Measurements from ENCODE around the gene VMAC.

VMAC gene

DNA sequence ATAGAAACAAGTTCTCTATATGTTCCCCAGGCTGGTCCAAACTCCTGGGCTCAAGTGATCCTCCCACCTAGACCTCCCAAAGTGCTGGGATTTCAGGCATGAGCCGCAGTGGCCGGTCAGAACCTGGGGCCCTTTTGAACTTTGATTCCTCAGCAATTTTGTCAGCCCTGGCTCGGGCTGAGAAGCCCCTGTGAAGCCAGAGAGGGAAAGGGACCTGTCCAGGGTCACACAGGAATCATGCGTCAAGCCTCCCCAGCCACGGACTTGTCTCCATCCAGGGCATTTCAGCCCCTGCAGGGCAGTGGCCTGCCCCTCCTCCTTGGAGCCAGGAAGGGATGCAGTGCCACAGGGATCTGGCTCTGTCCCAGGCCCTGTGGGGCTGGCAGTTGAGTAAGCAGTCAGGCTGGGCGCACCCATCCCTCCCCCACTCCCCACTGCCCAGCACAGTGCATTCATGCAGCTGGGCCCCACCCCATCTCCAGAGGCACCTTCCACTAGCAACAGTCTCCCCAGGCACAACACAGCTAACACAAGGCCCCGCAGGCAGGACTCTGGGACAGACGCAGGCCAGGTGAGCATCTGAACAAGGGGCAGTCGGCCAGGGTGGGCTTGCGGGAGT lies 9.2 kb downstream of the VMAC start, which contains the start of gene CAPS:
Gene CAPS (plus strand): TSS at position 516 of the 619 bp plus-strand sequence. CDS start 153 bp downstream, outside the sequence.
- Histone ChIP-seq H3K9ac (no peak within 1 kb of the TSS), H3K27ac (no peak within 1 kb of the TSS), H2AFZ (no peak within 1 kb of the TSS), H3K27me3 (ENCODE audit: control insufficient read depth, insufficient read depth, low read length) (no peaks in the 10 kb centered on the region), H3K4me3 (ENCODE audit: low read depth, low read length) (no peak within 1 kb of the TSS), H3K4me2 (ENCODE audit: low read length) (no peak within 1 kb of the TSS), H3K9me3 (ENCODE audit: control insufficient read depth, low read length) (no peaks in the 10 kb centered on the region), H3K36me3 (ENCODE audit: control insufficient read depth, insufficient read depth, low read length) (no peaks in the 10 kb centered on the region), H3K4me1 (peaks cover 3% of the 10 kb centered on the region), H3K79me2 (no peaks in the 10 kb centered on the region)
- TF ChIP-seq CTCF (IDR thresholded peaks at IDR 0.05), result no peak

- H3K27me3 ChIP-seq (ENCODE audit: control insufficient read depth, insufficient read depth, low read length), result no peaks in the 10 kb centered on the region
- no peak overlapping the region for H3K4me3 ChIP-seq (ENCODE audit: low read depth, low read length)
- no peaks in the 10 kb centered on the region for H3K79me2 ChIP-seq
- no peaks in the 10 kb centered on the region for H3K36me3 ChIP-seq (ENCODE audit: control insufficient read depth, insufficient read depth, low read length)
- H3K4me2 ChIP-seq (ENCODE audit: low read length), result no peak overlapping the region
- H3K9ac ChIP-seq, result no peak overlapping the region
- peaks cover 3% of the 10 kb centered on the region for H3K4me1 ChIP-seq
- TF ChIP-seq CTCF (IDR thresholded peaks at IDR 0.05), result no peak
- H3K27ac ChIP-seq, result no peak overlapping the region
- no peak overlapping the region for H2AFZ ChIP-seq
- no peaks in the 10 kb centered on the region for H3K9me3 ChIP-seq (ENCODE audit: control insufficient read depth, low read length)
These were observed 9.7 kb downstream of the VMAC start for GRCh38 chr19:5914358-5914774.

DNA sequence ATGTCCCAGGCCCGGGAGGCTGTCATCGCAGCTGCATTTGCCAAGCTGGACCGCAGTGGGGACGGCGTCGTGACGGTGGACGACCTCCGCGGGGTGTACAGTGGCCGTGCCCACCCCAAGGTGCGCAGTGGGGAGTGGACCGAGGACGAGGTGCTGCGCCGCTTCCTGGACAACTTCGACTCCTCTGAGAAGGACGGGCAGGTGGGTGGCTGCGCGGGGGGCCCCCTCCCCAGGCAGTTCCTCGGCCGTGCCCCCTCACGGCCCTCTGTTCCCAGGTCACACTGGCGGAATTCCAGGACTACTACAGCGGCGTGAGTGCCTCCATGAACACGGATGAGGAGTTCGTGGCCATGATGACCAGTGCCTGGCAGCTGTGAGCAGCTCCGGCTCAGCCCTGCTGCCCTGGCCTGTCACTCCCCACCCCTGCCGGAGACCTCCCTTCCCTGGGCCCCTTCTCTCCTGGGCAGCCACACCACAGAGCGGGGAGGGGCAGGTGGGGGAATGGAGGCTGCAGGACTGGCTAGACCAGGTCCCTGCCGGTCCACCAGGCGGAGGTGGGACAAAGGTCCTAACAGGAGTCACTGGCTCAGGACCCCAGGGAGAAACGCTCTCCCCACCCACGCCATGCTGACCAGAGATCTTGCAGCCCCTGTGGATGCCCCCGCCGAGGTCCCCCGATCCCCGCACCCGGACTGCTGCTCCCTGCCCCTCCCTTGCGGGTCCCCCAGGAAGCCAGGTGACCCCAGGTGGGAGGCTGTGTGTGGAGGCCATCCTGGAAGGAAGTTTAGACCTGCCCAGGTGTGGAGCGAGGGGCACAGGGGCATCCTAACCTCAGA lies 10.5 kb downstream of the VMAC start:
- Histone ChIP-seq H2AFZ (no peak overlapping the region), H3K9ac (no peak overlapping the region), H3K4me1 (peaks cover 3% of the 10 kb centered on the region), H3K27me3 (ENCODE audit: control insufficient read depth, insufficient read depth, low read length) (no peaks in the 10 kb centered on the region), H3K4me3 (ENCODE audit: low read depth, low read length) (no peak overlapping the region), H3K4me2 (ENCODE audit: low read length) (no peak overlapping the region), H3K27ac (no peak overlapping the region), H3K9me3 (ENCODE audit: control insufficient read depth, low read length) (no peaks in the 10 kb centered on the region), H3K79me2 (no peaks in the 10 kb centered on the region), H3K36me3 (ENCODE audit: control insufficient read depth, insufficient read depth, low read length) (no peaks in the 10 kb centered on the region)
- TF ChIP-seq CTCF (IDR thresholded peaks at IDR 0.05), result no peak

GRCh38 chr19:5915782-5916165 lies 11.1 kb downstream of the VMAC start:
- no peak for TF ChIP-seq CTCF (IDR thresholded peaks at IDR 0.05)
- no peak overlapping the region for H3K4me2 ChIP-seq (ENCODE audit: low read length)
- no peaks in the 10 kb centered on the region for H3K79me2 ChIP-seq
- no peaks in the 10 kb centered on the region for H3K36me3 ChIP-seq (ENCODE audit: control insufficient read depth, insufficient read depth, low read length)
- H3K9me3 ChIP-seq (ENCODE audit: control insufficient read depth, low read length), result no peaks in the 10 kb centered on the region
- no peak overlapping the region for H3K27ac ChIP-seq
- no peak overlapping the region for H2AFZ ChIP-seq
- H3K9ac ChIP-seq, result no peak overlapping the region
- H3K4me1 ChIP-seq, result peaks cover 3% of the 10 kb centered on the region
- H3K4me3 ChIP-seq (ENCODE audit: low read depth, low read length), result no peak overlapping the region
- no peaks in the 10 kb centered on the region for H3K27me3 ChIP-seq (ENCODE audit: control insufficient read depth, insufficient read depth, low read length)
